Stimulated activated CD4-positive, alpha-beta T cell treated with anti-CD3 and anti-CD28 coated beads, Interleukin-12 subunit alpha, Interleukin-12 subunit beta, amount 100 ng/mL, for 48 hours (primary cell): ENCODE measurements around the gene MUC15.
"Not testable (repeated sequence)": the region's sequence is repeated elsewhere in the genome, so short reads cannot be mapped to it uniquely, and the experiment has no call there.

Experiments
- DNase-seq, 3 donors: peaks; one replicate each; pipeline ENCODE4 v3.0.0-alpha.2; 2020; ENCODE audit warnings: low read depth in 2 of 3, low spot score in 1 of 3

MUC15 gene, protein sequence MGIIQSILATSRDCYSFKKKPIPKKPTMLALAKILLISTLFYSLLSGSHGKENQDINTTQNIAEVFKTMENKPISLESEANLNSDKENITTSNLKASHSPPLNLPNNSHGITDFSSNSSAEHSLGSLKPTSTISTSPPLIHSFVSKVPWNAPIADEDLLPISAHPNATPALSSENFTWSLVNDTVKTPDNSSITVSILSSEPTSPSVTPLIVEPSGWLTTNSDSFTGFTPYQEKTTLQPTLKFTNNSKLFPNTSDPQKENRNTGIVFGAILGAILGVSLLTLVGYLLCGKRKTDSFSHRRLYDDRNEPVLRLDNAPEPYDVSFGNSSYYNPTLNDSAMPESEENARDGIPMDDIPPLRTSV

DNA sequence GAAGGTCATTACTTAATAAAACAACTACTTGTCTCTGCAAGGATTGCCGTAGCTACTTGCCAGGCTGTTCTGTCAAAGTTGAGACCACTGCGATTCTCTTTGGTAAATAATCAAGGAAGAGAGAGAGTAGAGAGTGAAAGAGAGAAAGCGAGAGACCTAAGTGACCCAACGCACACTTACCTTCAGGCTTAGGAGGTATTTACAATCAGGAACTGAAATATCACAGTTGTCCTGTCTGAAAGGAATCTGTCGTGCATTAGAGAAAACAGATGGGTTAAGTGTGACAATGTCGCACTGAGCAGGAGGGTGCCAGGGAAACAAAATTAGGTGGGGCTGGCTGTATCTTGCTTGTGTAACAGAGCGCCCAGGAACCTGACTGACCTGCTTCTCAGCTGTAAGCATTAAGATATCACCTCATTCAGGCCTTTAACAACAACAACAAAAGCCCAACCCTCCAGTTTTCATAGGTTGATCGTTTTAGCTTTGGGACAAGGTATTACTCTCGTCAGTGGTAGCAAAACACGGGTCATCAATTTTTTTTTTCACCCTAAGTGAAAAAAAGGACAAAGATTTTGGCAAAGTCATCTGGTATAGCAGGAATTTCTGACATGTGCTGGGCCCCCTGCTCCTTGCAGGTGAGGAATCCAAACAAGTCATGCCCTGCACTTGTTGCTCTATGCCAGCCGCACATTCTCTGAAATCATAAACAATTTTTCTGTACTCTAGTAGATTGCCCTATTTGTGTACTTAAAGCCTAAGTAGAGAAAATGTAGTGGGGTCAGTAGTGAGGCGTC, at the start of gene MUC15:
TSS of gene MUC15 (minus strand) at position 403 of the 794 bp plus-strand sequence. CDS start 5,169 bp downstream, outside the sequence.
- DNase-seq = no peak

DNA sequence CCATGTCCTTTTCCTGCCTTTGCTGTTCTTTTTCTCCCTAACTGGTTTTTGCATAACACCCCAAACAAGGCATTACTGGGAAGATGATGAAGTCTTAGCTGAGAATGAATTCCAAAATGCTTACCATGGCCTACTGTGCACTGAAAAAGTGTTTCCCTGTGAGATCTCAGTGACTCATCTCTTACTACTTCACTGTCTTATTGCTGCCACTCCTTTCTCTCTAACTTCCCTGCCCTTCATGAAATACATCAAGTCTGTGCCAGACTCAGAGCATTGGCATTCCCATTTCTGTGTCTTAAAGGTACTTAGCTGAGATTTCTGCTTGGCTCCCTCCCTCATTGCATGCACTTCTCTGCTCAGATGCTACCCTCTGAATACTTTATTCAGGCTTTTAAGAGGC, 49.1 kb upstream of the MUC15 start:
- DNase-seq = no peak

DNA sequence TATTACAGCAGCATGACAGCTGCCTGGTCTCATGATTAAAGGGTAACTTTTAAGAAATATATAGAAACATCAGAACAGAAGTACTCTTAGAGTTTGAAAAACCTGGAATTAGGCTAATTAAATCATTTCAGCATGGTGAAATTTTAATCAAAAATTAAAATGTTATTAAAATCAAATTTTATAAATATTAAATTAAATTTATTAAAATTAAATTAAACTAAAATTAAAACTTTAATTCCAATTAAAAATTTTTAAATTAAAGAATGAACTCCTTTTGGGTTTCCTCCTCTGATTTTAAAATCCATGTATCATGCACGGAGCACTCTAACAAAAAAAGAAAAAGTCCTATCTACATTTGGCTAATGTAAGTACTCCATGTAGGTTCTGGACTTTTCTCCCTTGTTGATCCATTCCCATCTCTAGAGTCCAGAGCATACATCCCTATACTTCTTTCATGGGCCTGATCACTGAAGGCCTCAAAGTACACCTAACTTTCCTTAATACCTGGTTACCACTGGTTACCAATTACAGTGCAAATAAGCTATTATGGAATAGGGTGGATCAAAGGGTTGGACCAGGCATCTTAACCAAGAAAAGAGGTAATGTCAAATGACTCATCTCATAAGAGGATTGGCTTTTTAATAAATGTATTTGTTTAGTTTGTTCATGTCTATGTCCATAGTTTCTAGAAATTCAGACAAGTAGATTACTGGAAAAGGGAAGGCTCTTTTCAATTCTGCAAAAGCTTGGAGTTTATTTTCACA, 48.4 kb upstream of the MUC15 start:
- no peak for DNase-seq

DNA sequence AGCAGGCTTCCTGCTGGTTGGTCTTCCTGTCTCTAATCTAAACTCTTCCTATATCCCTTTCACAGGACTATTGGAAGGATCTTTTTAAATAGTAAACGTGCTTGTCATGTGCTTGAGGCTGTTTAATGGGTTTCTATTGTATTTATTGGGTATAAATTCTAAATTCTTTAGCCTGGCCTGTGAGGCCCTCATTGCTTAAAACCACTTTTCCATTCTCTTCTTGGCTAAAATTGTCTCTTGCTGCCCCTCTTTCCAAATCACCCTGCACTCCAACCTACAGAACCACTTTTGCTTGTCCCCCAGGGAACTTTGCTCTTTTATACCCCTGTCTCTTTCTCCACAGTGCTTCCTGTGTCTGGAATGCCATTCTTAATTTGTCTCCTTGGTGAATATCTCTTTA, 46.4 kb upstream of the MUC15 start:
- DNase-seq = no peak

DNA sequence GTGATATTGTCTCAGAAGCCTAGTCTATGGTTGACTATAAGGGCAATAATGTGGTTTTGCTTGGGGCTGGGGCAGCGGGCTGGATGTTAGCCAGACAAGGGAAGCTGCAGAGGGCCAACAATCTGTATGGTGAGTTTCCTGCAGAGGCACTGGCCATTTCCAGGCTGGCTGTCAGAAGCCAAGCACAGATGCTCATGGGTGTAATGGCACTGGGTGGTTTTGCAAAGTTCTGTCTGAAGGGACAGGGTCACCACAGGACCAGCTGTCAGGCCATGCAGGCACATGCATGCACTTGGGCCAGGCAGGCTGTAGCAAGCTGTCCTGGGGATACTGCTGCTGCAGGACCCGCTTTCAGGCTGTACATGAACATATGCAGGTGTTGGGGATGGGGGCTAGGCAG, 41.7 kb upstream of the MUC15 start:
- DNase-seq = no peak

DNA sequence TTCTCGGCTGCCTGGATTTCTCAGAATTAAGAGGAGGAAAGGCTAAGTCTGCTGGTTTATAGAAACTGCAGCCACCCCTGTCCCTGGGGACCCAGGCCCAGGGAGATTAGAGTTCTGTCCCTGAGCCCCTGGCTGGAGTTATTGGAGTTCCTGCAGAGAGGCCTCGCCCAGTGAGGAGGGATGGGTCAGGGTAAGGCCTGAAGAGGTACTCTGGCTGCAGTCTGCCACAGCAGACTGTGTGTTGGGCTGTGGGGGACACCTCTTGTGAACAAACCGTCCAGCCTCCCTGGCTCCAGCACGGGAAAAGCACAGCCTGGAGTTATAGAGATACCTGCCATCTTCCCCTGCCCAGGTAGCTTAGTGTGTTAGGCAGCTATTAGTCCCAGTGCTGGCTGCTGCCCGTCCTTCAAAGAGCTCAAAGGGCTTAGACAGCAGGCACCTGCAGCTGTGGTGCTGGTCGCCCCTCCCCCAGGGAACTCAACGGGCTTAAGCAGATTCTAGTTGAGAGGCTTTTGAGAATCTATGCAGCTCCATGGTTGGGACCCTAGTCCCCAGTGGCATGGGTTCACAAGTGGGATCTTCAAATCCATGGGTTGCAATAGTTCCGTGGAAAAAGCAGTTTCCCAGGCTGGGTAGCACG, 36.6 kb upstream of the MUC15 start:
- no peak for DNase-seq

DNA sequence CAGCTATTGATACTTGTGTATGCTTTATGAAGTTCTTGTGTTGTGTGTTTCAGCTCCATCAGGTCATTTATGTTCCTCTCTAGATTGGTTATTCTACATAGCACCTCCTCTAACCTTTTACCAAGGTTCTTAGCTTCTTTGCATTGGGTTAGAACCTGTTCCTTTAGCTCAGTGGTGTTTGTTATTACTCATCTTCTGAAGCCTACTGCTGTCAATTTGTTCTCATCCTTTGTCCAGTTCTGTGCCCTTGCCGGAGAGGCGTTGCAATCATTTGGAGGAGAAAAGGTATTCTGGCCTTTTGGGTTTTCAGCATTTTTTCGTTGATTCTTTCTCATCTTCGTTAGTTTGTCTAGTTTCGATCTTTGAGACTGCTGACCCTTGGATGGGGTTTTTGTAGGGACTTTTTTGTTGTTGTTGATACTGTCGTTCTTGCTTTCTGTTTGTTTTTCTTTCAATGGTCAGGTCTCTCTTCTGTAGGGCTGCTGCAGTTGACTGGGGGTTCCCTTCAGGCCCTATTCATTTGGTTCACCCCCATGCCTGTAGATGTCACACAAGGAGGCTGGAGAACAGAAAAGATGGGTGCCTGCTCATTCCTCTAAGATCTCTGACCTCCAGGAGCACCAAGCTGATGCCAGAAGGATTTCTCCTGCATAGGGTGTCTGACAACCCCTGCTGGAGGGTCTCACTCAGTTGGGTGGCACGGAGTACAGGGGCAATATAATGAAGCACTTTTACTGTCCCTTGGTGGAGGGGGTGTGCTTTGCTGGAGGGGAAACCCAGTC, 35.9 kb upstream of the MUC15 start:
- no peak for DNase-seq

DNA sequence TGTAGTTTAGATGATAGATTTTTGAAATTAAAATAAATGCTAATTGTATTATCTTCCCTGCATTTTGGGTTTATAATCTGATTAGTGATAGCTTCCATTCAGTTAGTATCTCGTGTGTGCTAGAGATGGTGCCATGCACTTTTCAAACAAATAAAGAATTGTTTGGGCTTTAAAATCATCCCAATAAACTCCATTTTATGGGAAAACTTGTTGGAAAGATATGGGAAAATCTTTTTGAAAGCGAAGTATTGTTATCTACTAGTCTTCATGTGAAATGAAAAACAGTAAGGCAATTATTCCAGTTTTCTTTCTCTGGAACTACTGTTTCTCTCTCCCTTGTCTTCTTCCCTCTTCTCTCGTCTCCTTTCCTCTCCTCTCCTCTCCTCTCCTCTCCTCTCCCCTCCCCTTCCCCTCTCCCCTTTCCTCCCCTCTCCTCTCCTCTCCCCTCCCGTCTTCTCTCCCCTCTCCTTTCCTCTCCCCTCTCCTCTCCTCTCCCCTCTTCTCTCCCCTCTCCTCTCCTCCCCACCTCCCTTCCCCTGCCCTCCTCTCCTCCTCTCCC, 27.9 kb upstream of the MUC15 start:
- DNase-seq = no peak

DNA sequence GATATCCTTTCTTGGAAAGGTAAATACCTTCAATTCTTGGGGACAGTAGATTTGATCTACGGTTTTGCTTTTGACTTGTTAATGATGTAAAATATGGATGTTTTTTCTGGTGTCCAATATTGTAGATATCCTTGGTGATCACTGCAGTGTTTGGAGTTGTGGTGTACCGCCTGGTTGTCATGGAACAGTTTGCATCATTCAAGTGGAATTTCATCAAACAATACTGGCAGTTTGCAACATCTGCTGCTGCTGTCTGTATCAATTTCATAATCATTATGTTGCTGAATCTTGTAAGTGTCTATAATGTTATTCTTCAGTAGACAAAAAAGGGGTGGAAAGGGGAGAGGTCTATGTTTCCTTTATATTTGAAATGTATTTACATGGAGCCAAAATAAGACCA, 27.4 kb upstream of the MUC15 start:
- no peak for DNase-seq

DNA sequence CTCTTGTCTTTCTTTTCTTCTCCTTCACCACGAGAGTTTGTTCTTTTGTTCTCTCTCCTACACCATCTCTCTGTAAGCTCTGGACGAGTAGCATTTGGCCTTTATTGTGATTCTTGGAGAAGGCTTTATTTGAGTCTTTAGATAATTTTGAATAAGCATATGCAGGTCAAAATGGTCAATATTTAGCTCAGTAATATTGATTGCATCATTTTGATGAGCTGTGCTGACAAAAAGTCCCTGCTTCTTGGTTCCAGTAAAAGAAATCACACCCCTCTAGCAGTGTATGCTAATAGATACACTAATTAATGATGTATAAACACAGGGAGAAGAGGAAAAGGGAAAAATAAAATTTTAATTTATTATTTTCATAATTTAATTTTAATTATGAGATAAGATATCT, 25.8 kb upstream of the MUC15 start:
- no peak for DNase-seq

DNA sequence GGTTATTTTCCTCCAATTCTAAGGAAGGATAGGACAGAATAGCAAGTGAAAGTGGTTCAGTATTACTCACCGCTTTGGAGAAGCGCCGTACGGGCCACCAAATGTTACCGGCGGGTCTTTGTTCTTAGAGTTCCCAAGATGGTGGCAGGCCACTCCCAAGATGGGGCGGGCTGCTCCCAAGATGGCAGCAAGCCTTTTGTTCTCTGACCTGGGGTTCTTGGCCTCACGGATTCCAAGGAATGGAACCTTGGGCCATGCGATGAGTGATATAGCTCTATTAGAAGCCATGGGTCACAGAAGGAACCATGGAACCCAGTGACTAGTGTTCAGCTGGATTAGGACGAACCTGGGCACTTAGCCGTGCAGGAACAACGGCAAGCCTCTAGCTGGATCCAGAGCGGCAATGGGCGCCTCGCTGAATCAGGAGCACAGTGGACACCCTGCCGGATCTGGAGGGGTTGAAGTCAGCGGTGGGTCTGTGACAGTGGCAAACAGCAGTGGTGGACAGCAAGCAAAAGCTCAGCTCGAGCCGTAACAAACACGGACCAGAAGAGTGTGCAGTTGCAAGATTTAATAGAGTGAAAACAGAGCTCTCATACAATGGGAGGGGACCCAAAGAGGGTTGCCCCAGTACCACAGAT, 25.1 kb upstream of the MUC15 start:
- not testable (repeated sequence) for DNase-seq

DNA sequence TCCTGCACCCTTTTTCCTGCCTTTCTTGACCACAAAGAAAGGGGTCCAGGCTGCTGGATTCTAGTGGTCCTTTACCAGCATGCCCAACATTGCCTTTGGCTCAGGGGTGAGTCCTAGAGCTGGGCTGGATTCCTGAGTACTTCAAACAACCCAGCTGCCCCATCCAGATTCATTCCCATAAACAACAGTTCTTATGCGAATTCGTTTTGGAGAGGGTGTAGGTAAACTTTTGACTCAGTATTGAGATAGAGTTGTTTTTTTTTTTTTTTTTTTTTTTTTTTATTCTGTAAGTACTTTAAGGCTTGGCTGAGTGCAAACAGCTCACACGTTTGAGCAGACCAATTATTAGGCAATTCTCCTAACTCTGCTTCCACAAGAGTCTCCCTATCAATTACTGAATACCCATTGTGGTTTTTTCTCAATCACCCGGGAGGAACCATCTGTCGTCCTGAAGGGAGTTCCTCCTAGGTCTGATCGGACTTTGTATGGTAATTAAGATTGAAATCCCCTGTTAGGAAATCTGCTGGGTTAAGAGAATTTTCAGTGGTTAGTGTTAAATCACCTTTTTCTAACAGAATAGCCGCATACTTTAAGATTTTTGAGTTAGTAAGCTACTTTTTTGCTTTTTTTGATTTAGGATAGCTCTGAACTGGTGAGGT, 23.3 kb upstream of the MUC15 start:
- DNase-seq = not testable (repeated sequence)

DNA sequence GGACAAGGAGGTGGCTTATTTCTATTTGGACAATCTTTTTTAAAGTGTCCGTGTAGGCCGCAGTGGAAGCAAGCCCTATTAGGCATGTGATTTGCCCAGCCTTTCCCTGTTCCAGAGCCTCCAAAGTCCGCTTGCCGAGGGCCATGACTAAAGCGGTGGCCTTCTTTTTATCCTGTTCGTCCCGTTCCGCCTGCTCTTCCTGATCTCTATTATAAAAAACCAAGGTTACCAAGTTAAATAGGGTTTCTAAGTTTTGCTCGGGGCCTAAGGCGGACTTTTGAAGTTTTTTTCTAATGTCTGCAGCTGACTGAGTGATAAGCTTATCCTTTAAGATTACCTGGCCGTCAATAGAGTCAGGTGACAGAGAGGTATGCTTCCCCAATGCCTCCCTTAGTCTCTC, 21.6 kb upstream of the MUC15 start:
- no peak for DNase-seq

DNA sequence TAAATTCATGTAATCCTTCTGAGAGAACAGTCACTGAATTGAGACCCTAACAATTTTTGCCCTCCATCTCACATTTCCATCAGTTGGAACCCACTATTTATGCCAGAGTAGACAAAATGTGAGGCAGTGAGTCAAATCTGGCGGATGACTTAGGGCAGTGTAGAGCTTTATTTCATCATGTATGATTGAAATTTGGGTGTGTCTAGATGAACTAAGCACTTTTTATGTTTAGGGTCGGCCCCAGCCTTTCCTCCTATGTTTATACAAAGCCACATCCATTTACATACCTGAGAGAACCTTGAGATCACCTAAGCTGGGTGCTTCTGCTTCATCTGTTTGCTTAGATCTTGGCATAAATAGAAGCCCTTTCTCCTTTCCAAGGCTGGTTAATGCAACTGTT, 15.0 kb upstream of the MUC15 start:
- DNase-seq = no peak

DNA sequence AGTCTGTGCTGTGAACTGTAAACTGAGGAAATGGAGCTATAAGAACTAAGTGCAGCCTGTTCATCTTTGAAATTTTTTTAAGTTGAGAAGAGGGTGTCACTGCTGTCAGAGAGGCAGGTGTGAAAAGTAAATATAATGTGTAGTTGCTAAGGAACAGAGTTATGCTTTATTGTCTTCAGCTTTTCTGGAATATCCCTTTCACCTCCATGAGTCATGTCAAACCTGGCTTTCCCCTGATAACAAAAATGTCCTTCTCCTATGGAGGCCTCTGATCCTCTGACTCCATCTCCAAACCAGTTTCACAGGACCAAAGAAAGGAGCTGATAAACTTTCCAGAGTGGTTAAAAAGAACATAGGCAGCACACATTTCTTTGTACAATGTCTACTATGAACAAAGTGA, 12.8 kb upstream of the MUC15 start:
- DNase-seq = no peak

DNA sequence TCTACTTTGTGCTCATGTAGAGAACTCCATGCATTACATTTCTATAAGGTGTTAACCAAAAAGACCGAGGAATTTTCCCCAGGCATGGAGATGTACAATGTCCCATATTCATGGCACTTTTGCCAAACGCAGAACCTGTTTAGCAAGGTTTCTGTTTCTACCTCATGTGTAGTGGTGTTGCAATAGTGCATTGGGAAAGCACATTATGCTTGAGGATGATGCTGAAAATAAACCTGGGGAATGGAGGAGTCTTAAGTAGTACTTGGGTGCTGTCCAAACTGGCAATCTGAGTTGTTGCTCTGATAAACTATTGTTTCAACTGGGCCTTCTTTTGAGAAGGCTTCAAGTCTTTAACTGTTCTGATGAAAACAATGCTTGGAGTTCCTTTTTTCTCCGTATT, 11.5 kb upstream of the MUC15 start:
- DNase-seq = no peak

DNA sequence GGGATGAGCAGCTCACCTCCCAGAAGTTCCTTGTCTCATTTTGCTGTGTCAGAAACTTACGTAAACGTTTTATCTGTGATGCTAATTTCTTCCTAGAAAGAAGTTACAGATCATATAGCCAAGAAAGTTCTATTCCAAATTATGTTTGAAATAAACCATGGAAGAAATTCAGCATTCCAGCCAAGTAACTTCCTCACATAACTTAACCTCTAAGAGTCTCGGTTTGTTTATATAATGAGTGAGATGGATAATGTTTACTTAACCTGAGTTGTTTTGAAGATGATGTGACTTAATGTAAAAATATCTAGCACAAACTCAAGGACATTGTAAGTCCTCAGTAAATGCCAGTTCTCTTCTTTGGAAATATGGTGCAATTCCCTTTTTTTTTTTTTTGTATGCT, 8.9 kb upstream of the MUC15 start:
- no peak for DNase-seq

DNA sequence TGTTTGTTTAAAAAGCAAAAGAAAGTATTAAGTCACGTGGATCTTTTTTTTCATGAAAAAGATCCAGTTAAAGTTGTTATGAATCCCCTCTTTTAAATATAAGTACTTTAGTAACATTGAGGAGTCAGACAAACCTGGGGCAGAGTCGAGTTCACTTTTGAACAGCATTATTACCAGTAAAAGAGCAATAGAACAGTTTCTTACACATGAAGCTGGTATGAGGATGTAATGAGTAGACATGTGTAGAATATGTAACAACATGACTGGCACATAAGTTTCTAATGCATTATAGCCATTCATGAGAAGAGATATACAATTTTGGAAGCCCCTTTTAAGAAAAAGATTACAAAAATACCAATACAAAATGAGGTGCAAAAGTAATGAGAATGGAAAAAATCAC, 7.6 kb upstream of the MUC15 start:
- no peak for DNase-seq

DNA sequence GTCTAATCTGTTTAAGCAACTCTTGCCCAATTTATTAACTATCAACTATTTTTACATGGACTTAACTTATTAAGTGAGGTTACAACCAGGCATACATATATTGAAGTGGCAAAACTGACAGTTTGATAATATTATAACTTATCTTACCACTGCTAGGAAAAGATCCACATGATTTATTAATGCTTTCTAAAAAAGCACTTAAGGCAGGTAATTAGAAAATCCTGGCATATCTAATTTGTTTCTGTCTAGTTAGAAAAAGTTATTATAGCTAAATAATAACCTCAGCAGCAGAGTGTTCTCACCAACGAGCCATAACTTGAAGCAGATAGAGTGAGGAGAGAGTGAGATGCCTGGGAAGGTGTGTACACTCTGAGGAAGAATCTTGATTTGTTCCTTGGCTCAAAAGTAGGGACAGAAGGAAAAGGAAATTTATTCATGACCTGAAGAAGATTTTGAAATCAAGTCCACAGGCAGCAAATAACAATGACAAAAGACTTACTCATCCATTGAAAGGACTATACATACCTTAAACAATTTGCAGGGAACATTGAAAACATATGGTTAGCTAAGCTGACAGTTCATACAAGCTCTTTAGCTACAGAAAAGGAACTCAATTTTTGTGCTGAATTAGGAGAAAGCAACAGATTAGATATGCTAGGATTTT, 7.1 kb upstream of the MUC15 start:
- DNase-seq = no peak
